Neuron (in vitro differentiated cells): Measurements from ENCODE around the gene SNTA1.

Experiments used
- H2AFZ ChIP-seq: one replicate; pipeline ENCODE4 v1.6.1; 2013; ENCODE audit warnings: low read depth, mild to moderate bottlenecking, inconsistent platforms, low read length, moderate library complexity
- H3K27me3 ChIP-seq: one replicate; pipeline ENCODE4 v1.6.1; 2013; ENCODE audit warnings: low read length; ENCODE audit not compliant: insufficient read depth
- H3K36me3 ChIP-seq: one replicate; pipeline ENCODE4 v1.6.1; 2013; ENCODE audit warnings: low read length; ENCODE audit not compliant: insufficient read depth
- H3K4me1 ChIP-seq: one replicate; pipeline ENCODE4 v1.6.1; 2013; ENCODE audit warnings: low read length; ENCODE audit not compliant: insufficient read depth
- H3K4me3 ChIP-seq: 2 replicates; pipeline ENCODE4 v1.5.1; 2013; ENCODE audit warnings: mild to moderate bottlenecking, low read length, moderate library complexity
- H3K9me3 ChIP-seq: one replicate; pipeline ENCODE4 v1.6.1; 2013; ENCODE audit warnings: low read length

The SNTA1 gene

DNA sequence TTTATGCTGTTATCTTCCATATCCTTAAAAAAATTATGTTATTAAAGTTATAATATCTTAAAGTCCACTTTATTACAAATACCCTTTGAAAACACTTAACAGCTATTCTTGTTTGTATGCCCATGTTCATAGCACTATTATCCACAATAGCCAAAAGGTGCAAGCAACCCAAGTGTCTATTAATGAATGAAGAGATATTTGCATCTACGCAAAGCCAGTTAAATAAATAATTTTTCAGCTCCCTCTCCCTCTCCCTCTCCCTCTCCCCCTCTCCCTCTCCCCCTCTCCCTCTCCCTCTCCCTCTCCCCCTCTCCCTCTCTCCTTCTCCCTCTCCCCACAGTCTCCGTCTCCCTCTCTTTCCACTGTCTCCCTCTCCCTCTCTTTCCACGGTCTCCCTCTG is 55.3 kb downstream of the SNTA1 start:
- peaks cover 58% of the 10 kb centered on the region for H3K36me3 ChIP-seq

GRCh38 chr20:33387177-33387576 is 56.4 kb downstream of the SNTA1 start:
- H3K4me3 ChIP-seq: no peak overlapping the region
- H2AFZ ChIP-seq: no peak overlapping the region
- H3K36me3 ChIP-seq: peaks cover 55% of the 10 kb centered on the region
- no peaks in the 10 kb centered on the region for H3K9me3 ChIP-seq
- H3K27me3 ChIP-seq: no peaks in the 10 kb centered on the region
- no peaks in the 10 kb centered on the region for H3K4me1 ChIP-seq

More for the DNA sequence above, 55.3 kb downstream of the SNTA1 start:
- Histone ChIP-seq H3K4me3 (no peak overlapping the region), H3K4me1 (no peaks in the 10 kb centered on the region), H3K9me3 (no peaks in the 10 kb centered on the region), H2AFZ (no peak overlapping the region), H3K27me3 (no peaks in the 10 kb centered on the region)

DNA sequence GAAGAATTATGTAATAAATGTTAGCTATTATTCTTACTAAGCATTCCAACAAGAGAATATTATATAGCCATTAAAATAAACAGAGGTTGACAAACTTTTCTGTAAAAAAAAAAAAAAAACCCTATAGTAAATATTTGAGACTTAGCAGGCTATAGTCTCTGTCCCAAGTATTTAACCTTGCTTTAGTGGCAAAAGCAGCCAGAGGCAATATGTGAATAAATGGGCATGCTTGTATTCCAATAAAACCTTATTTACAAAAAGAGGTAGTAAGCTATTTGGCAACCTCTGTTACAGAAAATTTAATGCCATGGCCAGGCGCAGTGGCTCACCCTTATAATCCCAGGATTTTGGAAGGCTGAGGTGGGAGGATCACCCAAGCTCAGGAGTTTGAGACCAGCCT is 56.9 kb downstream of the SNTA1 start:
- H3K4me3 ChIP-seq: no peak overlapping the region
- H3K27me3 ChIP-seq: no peaks in the 10 kb centered on the region
- H2AFZ ChIP-seq: no peak overlapping the region
- peaks cover 54% of the 10 kb centered on the region for H3K36me3 ChIP-seq
- H3K4me1 ChIP-seq: no peaks in the 10 kb centered on the region
- H3K9me3 ChIP-seq: no peaks in the 10 kb centered on the region

DNA sequence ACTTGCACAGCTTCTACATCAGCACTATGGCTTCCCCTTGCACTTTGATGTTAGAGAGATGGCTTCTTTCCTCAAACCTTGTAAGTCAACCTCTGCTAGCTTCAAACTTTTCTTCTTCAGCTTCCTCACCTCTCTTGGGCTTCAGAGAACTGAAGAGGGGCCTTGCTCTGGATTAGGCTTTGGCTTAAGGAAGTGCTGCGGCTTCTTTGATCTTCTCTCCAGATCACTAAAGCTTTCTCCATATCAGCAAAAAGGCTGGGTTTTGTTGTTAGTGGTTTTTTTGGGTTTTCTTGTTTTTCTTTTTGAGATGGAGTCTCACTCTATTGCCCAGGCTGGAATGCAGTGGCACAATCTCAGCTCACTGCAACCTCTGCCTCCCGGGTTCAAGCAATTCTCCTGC is 66.2 kb downstream of the SNTA1 start:
- Histone ChIP-seq H2AFZ (no peak overlapping the region), H3K36me3 (peaks cover 72% of the 10 kb centered on the region), H3K9me3 (peaks cover 4% of the 10 kb centered on the region), H3K27me3 (no peaks in the 10 kb centered on the region), H3K4me1 (no peaks in the 10 kb centered on the region), H3K4me3 (no peak overlapping the region)

DNA sequence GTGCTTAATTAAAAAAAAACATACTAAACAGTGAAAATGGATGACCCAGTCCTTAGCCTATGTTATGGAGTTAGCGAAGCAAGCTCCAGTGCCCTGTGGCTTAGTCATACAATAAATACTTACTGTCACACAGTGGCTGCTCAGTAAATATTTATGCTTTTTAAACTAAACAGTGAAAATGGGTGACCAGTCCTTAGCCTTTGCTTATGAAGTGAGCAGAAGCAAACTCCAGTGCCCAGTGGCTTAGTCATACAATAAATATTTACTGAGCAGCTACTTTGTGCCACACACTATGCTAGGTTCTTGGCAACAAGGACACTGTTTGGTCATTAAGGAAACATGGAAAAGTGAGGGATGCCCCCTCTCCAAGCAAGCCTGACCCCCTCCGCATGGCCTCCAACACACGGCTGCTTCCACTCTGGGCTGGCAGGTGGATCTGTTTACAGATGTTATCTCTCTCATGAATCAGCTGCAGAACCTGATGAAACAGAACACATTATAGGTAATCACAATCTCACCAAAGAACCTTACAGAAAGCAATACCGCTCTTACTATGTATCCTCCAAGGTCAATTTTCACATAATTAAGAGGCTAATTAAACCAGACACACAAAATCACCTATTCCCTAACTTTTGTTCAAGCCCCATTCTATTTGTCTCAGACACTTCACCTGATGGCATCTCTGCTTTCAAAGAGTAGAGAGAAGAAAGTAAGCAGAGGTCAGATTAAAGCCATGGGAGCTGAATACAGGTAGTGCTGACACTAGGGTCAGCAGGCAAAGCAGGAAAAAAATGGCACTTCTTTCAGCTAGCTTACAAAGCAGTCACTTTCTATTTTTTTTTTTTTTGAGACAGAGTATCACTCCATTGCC is 69.6 kb downstream of the SNTA1 start:
- Histone ChIP-seq H3K27me3 (no peaks in the 10 kb centered on the region), H3K4me1 (no peaks in the 10 kb centered on the region), H3K36me3 (peaks cover 75% of the 10 kb centered on the region), H2AFZ (no peak overlapping the region), H3K9me3 (peaks cover 4% of the 10 kb centered on the region), H3K4me3 (no peak overlapping the region)

GRCh38 chr20:33372993-33373441 is 70.5 kb downstream of the SNTA1 start:
- H3K9me3 ChIP-seq: peaks cover 3% of the 10 kb centered on the region
- no peaks in the 10 kb centered on the region for H3K4me1 ChIP-seq
- no peaks in the 10 kb centered on the region for H3K27me3 ChIP-seq
- H2AFZ ChIP-seq: no peak overlapping the region
- peaks cover 69% of the 10 kb centered on the region for H3K36me3 ChIP-seq
- no peak overlapping the region for H3K4me3 ChIP-seq

GRCh38 chr20:33370291-33370690 is 73.3 kb downstream of the SNTA1 start:
- Histone ChIP-seq H3K36me3 (peaks cover 75% of the 10 kb centered on the region), H3K4me1 (no peaks in the 10 kb centered on the region), H2AFZ (no peak overlapping the region), H3K27me3 (no peaks in the 10 kb centered on the region), H3K4me3 (no peak overlapping the region), H3K9me3 (no peaks in the 10 kb centered on the region)

DNA sequence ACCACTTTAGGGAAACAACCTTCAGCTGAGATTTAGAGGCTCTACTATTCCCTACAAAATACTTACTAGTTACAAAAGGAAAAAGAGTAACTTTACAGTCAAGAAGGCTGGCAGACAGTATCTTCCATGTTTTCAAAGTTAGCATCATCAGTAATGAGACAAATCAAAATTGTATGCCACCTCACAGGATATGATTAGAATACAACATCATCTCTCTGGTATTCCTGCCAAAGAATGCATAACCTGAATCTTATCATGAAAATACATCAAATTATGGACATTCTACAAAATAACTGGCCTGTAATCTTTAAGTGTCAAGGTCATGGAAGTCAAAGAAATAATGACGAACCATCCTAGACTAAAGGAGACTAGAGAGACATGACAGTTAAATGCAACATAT is 80.7 kb downstream of the SNTA1 start:
- Histone ChIP-seq H3K4me3 (no peak overlapping the region), H2AFZ (no peak overlapping the region), H3K9me3 (no peaks in the 10 kb centered on the region), H3K36me3 (peaks cover 66% of the 10 kb centered on the region), H3K4me1 (no peaks in the 10 kb centered on the region), H3K27me3 (no peaks in the 10 kb centered on the region)

DNA sequence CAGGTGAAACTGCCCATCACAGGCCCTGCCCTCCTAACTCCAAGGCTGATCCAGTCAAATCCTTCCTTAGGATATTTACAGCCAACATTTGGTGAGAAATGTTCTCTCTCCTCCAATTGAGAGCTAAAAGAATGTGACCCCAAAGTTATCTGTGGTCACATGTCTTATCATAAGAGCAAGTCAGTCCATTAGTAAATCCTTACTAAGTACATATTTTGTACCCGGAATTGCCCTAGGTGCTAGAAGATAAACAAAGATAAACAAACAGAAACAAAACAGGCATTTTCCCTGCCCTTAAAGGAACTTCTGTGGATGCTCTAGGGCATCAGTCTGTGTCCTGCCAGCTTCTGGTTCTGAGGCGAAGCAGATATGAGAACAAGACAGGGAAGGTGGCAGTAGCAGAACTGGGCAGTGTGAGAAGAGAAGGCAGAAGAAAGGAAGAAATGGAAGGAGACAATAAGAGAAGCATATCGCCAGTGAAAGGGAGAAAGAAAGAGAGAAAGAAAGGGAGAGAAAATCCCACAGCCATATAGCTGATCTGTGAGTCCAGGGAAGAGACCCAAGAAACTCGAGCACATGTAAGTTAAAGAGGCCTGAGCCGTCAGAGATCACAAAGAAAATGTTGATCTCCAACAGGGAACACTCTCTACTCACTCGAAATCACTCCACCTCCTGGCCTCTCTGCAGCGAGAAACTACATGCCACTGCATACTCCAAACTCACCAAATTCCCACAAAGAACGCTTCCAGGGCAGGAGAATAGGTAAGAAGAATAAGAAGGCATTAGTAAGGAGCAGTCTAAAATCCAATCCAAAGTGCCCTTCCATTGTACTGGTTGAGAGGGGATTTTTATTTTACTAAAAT is 83.9 kb downstream of the SNTA1 start:
- Histone ChIP-seq H3K4me1 (no peaks in the 10 kb centered on the region), H3K4me3 (no peak overlapping the region), H2AFZ (no peak overlapping the region), H3K9me3 (no peaks in the 10 kb centered on the region), H3K27me3 (no peaks in the 10 kb centered on the region), H3K36me3 (peaks cover 53% of the 10 kb centered on the region)
